Kidney epithelial cell (primary cell): Measurements from ENCODE around the gene OTUD7B. TPM values are rescaled to one million over a fixed set of nuclear protein-coding genes. Genes with fewer than 3 reads are reported as not detected.

Source experiments
- DNase-seq: peaks from one replicate; pipeline ENCODE4 v3.0.0-alpha.2; 2010; ENCODE audit warnings: low read depth
- H3K27me3 ChIP-seq: 2 replicates; pipeline ENCODE4 v1.6.0; 2011; ENCODE audit warnings: low read length; ENCODE audit not compliant: control insufficient read depth, insufficient read depth
- H3K36me3 ChIP-seq: 2 replicates; pipeline ENCODE4 v1.5.1; 2011; ENCODE audit warnings: low read length; ENCODE audit not compliant: control insufficient read depth, insufficient read depth
- H3K4me3 ChIP-seq: 2 replicates; pipeline ENCODE4 v1.5.1; 2011; ENCODE audit warnings: low read depth, mild to moderate bottlenecking, control low read depth, low read length
- CTCF ChIP-seq: IDR thresholded peaks from 2 replicates; pipeline ENCODE4 v1.5.1; 2011; ENCODE audit warnings: mild to moderate bottlenecking, moderate library complexity, low read length, control low read depth, inconsistent platforms; ENCODE audit not compliant: insufficient read depth, poor library complexity, severe bottlenecking
- total RNA-seq: library from RNA; depleted of rRNA; stranded (reverse); fragments of >200 nt; gene quantifications from 2 replicates; pipeline ENCODE4 v1.2.3, GENCODE V29; 2015

OTUD7B gene
- total RNA-seq, 1 donor from 2014 or later, result 14.7 TPM

- Histone ChIP-seq H3K4me3 (peak within 1 kb of the TSS; percentile 88), H3K36me3 (no peaks in the 10 kb centered on the region), H3K27me3 (no peaks in the 10 kb centered on the region)
- TF ChIP-seq CTCF, result no peak
- peak; percentile 77 for DNase-seq
Observed at GRCh38 chr1:149927563-149928400, 82.7 kb downstream of the OTUD7B start, which contains the start of gene SF3B4. TSS of gene SF3B4 (minus strand) at chr1:149927803. CDS start at chr1:149927759, 44 bp downstream.

- Histone ChIP-seq H3K36me3 (no peaks in the 10 kb centered on the region), H3K27me3 (no peaks in the 10 kb centered on the region), H3K4me3 (peak overlapping the region; percentile 88)
- DNase-seq, result no peak
- no peak for TF ChIP-seq CTCF
Observed at GRCh38 chr1:149927056-149927562, 83.4 kb downstream of the OTUD7B start.

- no peaks in the 10 kb centered on the region for H3K27me3 ChIP-seq
- no peak for DNase-seq
- no peak for TF ChIP-seq CTCF
- H3K4me3 ChIP-seq, result no peak overlapping the region
- no peaks in the 10 kb centered on the region for H3K36me3 ChIP-seq
Observed at GRCh38 chr1:149926296-149926695, 84.2 kb downstream of the OTUD7B start.

- Histone ChIP-seq H3K27me3 (no peaks in the 10 kb centered on the region), H3K4me3 (no peak overlapping the region), H3K36me3 (no peaks in the 10 kb centered on the region)
- TF ChIP-seq CTCF, result no peak
- no peak for DNase-seq
Observed at GRCh38 chr1:149925751-149926150, 84.8 kb downstream of the OTUD7B start.

- no peak for DNase-seq
- no peak for TF ChIP-seq CTCF
- no peaks in the 10 kb centered on the region for H3K36me3 ChIP-seq
- H3K27me3 ChIP-seq, result no peaks in the 10 kb centered on the region
- no peak overlapping the region for H3K4me3 ChIP-seq
Observed at GRCh38 chr1:149925345-149925744, 85.2 kb downstream of the OTUD7B start.
